HCT116 (cell line): ENCODE measurements around the gene ZNF148.

Experiments used
- CTCF ChIP-seq, 3 experiments: fragments of 200-600 bp in 1 of 3; sonication (generic) in 1 of 3; IDR thresholded peaks in 2 of 3; conservative IDR thresholded peaks in 1 of 3; 2 replicates each; pipeline ENCODE4 v1.5.1; 2012 to 2017; ENCODE audit warnings: low read depth in 2 of 3, low read length in 2 of 3, antibody characterized with exemption in 1 of 3, borderline replicate concordance in 1 of 3, control low read depth in 1 of 3, mild to moderate bottlenecking in 1 of 3, mixed read lengths in 1 of 3, mixed run types in 1 of 3, moderate library complexity in 1 of 3; ENCODE audit not compliant: insufficient read depth in 1 of 3
- EGR1 ChIP-seq: IDR thresholded peaks from 2 replicates; pipeline ENCODE4 v1.6.1; 2012; ENCODE audit warnings: low read depth
- EZH2phosphoT487 ChIP-seq: fragments of 200-600 bp; IDR thresholded peaks from 2 replicates; pipeline ENCODE4 v1.6.1; 2018; ENCODE audit warnings: antibody characterized with exemption, borderline replicate concordance
- JUND ChIP-seq: IDR thresholded peaks from 2 replicates; pipeline ENCODE4 v1.6.1; 2012
- MAX ChIP-seq: IDR thresholded peaks from 2 replicates; pipeline ENCODE4 v1.6.1; 2012
- POLR2A ChIP-seq: IDR thresholded peaks from 2 replicates; pipeline ENCODE4 v1.7.0; 2011; ENCODE audit warnings: borderline replicate concordance; ENCODE audit not compliant: insufficient read depth, insufficient read length; ENCODE audit errors: extremely low read depth
- POLR2AphosphoS5 ChIP-seq: IDR thresholded peaks from 2 replicates; pipeline ENCODE4 v1.6.1; 2011; ENCODE audit warnings: mild to moderate bottlenecking, low read depth, low read length, moderate library complexity
- RAD21 ChIP-seq: IDR thresholded peaks from 2 replicates; pipeline ENCODE4 v1.6.1; 2012; ENCODE audit warnings: low read depth, mild to moderate bottlenecking
- SIN3A ChIP-seq: IDR thresholded peaks from 2 replicates; pipeline ENCODE4 v1.6.1; 2012; ENCODE audit warnings: low read depth
- ZBTB33 ChIP-seq: IDR thresholded peaks from 2 replicates; pipeline ENCODE4 v1.6.1; 2011; ENCODE audit warnings: mild to moderate bottlenecking, low read length, moderate library complexity; ENCODE audit not compliant: insufficient replicate concordance; ENCODE audit errors: extremely low read depth
- ZFX ChIP-seq: fragments of 450-650 bp; IDR thresholded peaks from 2 replicates; pipeline ENCODE4 v1.6.1; 2017

GRCh38 chr3:125192190-125193035 lies 182.7 kb downstream of the ZNF148 start:
- TF ChIP-seq RAD21 = no peak
- no peak for TF ChIP-seq CTCF (IDR thresholded peaks at IDR 0.05 in 2 of 3, conservative IDR thresholded peaks at IDR 0.05 in 1 of 3; ENCODE audit: borderline replicate concordance in 1 of 3, insufficient read depth in 1 of 3, low read depth in 2 of 3, low read length in 2 of 3)
- TF ChIP-seq MAX = no peak
- TF ChIP-seq POLR2A = no peak
- no peak for TF ChIP-seq POLR2AphosphoS5
- no peak for TF ChIP-seq EGR1
- no peak for TF ChIP-seq ZBTB33
- no peak for TF ChIP-seq SIN3A
- TF ChIP-seq ZFX = no peak
- no peak for TF ChIP-seq EZH2phosphoT487
- TF ChIP-seq JUND = no peak
